Neural cell (in vitro differentiated cells): Measurements from ENCODE around the gene GIPC3. TPM values are rescaled to one million over a fixed set of nuclear protein-coding genes. Genes with fewer than 3 reads are reported as not detected.

Source experiments
- H2AFZ ChIP-seq: fragments of 200-600, 300-800 bp; sonication (generic), shearing (Covaris generic); 2 replicates; pipeline ENCODE4 v1.6.0; 2014; ENCODE audit warnings: low read depth, mild to moderate bottlenecking, antibody characterized with exemption, low read length, moderate library complexity
- H3F3A ChIP-seq: fragments of 200-600 bp; shearing (Covaris generic); 2 replicates; pipeline ENCODE4 v1.6.1; 2016; ENCODE audit warnings: mild to moderate bottlenecking, moderate library complexity, mixed read lengths, antibody characterized with exemption, low read length; ENCODE audit not compliant: insufficient read depth, poor library complexity, severe bottlenecking
- H3K27ac ChIP-seq: fragments of 200-600, 300-800 bp; sonication (generic), shearing (Covaris generic); 2 replicates; pipeline ENCODE4 v1.5.1; 2014; ENCODE audit warnings: mild to moderate bottlenecking, low read length, moderate library complexity
- H3K27me3 ChIP-seq: fragments of 300-800, 200-600 bp; sonication (generic), shearing (Covaris generic); 2 replicates; pipeline ENCODE4 v1.6.0; 2014; ENCODE audit warnings: mild to moderate bottlenecking, low read depth, low read length, moderate library complexity; ENCODE audit not compliant: insufficient read depth
- H3K36me3 ChIP-seq: fragments of 300-800, 200-600 bp; sonication (generic), shearing (Covaris generic); 2 replicates; pipeline ENCODE4 v1.5.1; 2014; ENCODE audit warnings: mild to moderate bottlenecking, antibody characterized with exemption, low read length, moderate library complexity; ENCODE audit not compliant: insufficient read depth
- H3K4me2 ChIP-seq: fragments of 300-800, 200-600 bp; sonication (generic), shearing (Covaris generic); 2 replicates; pipeline ENCODE4 v1.6.0; 2014; ENCODE audit warnings: mild to moderate bottlenecking, low read length
- H3K4me3 ChIP-seq: fragments of 300-800, 200-600 bp; sonication (generic), shearing (Covaris generic); 2 replicates; pipeline ENCODE4 v1.5.1; 2014; ENCODE audit warnings: mild to moderate bottlenecking, low read length, moderate library complexity
- H3K79me2 ChIP-seq: fragments of 200-600 bp; shearing (Covaris generic); replicated peaks from 2 replicates; pipeline ENCODE4 v1.6.0; 2014; ENCODE audit warnings: mild to moderate bottlenecking, low read length, moderate library complexity; ENCODE audit not compliant: insufficient read depth
- H3K9ac ChIP-seq: fragments of 300-800, 200-600 bp; sonication (generic), shearing (Covaris generic); 2 replicates; pipeline ENCODE4 v1.6.1; 2016; ENCODE audit warnings: mild to moderate bottlenecking, low read length, mixed read lengths
- H3K9me2 ChIP-seq: fragments of 200-600 bp; shearing (Covaris generic); 2 replicates; pipeline ENCODE4 v1.6.1; 2016; ENCODE audit warnings: mild to moderate bottlenecking, low read length, mixed read lengths; ENCODE audit not compliant: insufficient read depth
- H3K9me3 ChIP-seq: fragments of 200-600, 300-800 bp; sonication (generic), shearing (Covaris generic); 2 replicates; pipeline ENCODE4 v1.6.1; 2016; ENCODE audit warnings: mild to moderate bottlenecking, mixed run types, low read length, moderate library complexity, mixed read lengths
- H4K20me1 ChIP-seq: fragments of 200-600 bp; shearing (Covaris generic); 2 replicates; pipeline ENCODE4 v1.6.1; 2016; ENCODE audit warnings: mild to moderate bottlenecking, mixed run types; ENCODE audit not compliant: insufficient read depth
- CTCF ChIP-seq: fragments of 450-650 bp; IDR thresholded peaks from 2 replicates; pipeline ENCODE4 v1.5.1; 2014; ENCODE audit warnings: antibody characterized with exemption, mild to moderate bottlenecking, moderate library complexity; ENCODE audit not compliant: poor library complexity, severe bottlenecking
- EP300 ChIP-seq: fragments of 450-650 bp; conservative IDR thresholded peaks from 2 replicates; pipeline ENCODE4 v1.6.1; 2014; ENCODE audit warnings: antibody characterized with exemption, mild to moderate bottlenecking, moderate library complexity; ENCODE audit not compliant: poor library complexity, severe bottlenecking
- EZH2 ChIP-seq: fragments of 200-600, 300-800 bp; shearing (Covaris generic), sonication (generic); IDR thresholded peaks from 2 replicates; pipeline ENCODE4 v1.6.1; 2014; ENCODE audit warnings: antibody characterized with exemption, low read length, borderline replicate concordance, mild to moderate bottlenecking; ENCODE audit not compliant: insufficient read depth, poor library complexity, severe bottlenecking
- MXI1 ChIP-seq: fragments of 450-650 bp; conservative IDR thresholded peaks from 2 replicates; pipeline ENCODE4 v1.6.1; 2014; ENCODE audit warnings: antibody characterized with exemption, mild to moderate bottlenecking; ENCODE audit not compliant: poor library complexity, severe bottlenecking
- POLR2AphosphoS5 ChIP-seq: IDR thresholded peaks from 2 replicates; pipeline ENCODE4 v1.6.1; 2012
- RAD21 ChIP-seq: fragments of 450-650 bp; conservative IDR thresholded peaks from 2 replicates; pipeline ENCODE4 v1.6.1; 2014; ENCODE audit warnings: antibody characterized with exemption, mild to moderate bottlenecking, moderate library complexity
- SMC3 ChIP-seq: fragments of 450-650 bp; conservative IDR thresholded peaks from 2 replicates; pipeline ENCODE4 v1.6.1; 2014; ENCODE audit warnings: antibody characterized with exemption, mild to moderate bottlenecking, moderate library complexity; ENCODE audit not compliant: poor library complexity
- TAF1 ChIP-seq: IDR thresholded peaks from 2 replicates; pipeline ENCODE4 v1.6.1; 2012; ENCODE audit warnings: low read depth
- polyA plus RNA-seq: library from polyadenylated mRNA; depleted of rRNA; stranded (reverse); fragments of >200 nt; gene quantifications from 2 replicates; pipeline ENCODE4 v1.2.3, GENCODE V29; 2014
- TF ChIP-seq, protein P1 (sequence below): IDR thresholded peaks from 2 replicates; pipeline ENCODE4 v1.6.1; 2012; ENCODE audit warnings: borderline replicate concordance

The GIPC3 gene
- polyA plus RNA-seq, 1 donor from 2014 or later: not detected

GRCh38 chr19:3556978-3557460 lies 28.3 kb upstream of the GIPC3 start:
- Histone ChIP-seq H3K36me3 (no peaks in the 10 kb centered on the region), H3K9me3 (no peaks in the 10 kb centered on the region), H4K20me1 (no peaks in the 10 kb centered on the region), H3K4me3 (peak overlapping the region; percentile 82), H3F3A (no peaks in the 10 kb centered on the region), H3K27ac (no peak overlapping the region), H3K27me3 (no peaks in the 10 kb centered on the region), H2AFZ (no peak overlapping the region), H3K9me2 (no peaks in the 10 kb centered on the region), H3K79me2 (no peaks in the 10 kb centered on the region), H3K4me2 (peak overlapping the region; percentile 52), H3K9ac (peak overlapping the region; percentile 60)
- TF ChIP-seq EZH2 (no peak), CTCF (peak; percentile 49), RAD21 (peak; percentile 28)

GRCh38 chr19:3557461-3558248 lies 27.6 kb upstream of the GIPC3 start, which contains the start of gene MFSD12:
MFSD12 (minus strand) TSS chr19:3557586; CDS start chr19:3557403, 183 bp downstream.
- H3K27ac ChIP-seq: no peak within 1 kb of the TSS

More at GRCh38 chr19:3557461-3558248, 27.6 kb upstream of the GIPC3 start, which contains the start of gene MFSD12:
- H3K9ac ChIP-seq: peak within 1 kb of the TSS; percentile 60
- no peaks in the 10 kb centered on the region for H3F3A ChIP-seq
- H3K79me2 ChIP-seq: no peaks in the 10 kb centered on the region
- no peaks in the 10 kb centered on the region for H4K20me1 ChIP-seq
- peak within 1 kb of the TSS; percentile 68 for H3K4me2 ChIP-seq
- no peaks in the 10 kb centered on the region for H3K9me2 ChIP-seq
- no peaks in the 10 kb centered on the region for H3K36me3 ChIP-seq
- TF ChIP-seq EP300: peak; percentile 21
- peak; percentile 26 for TF ChIP-seq SMC3
- no peak for TF ChIP-seq RAD21
- TF ChIP-seq MXI1: peak; percentile 86
- TF ChIP-seq EZH2: no peak
- TF ChIP-seq, protein P1, sequence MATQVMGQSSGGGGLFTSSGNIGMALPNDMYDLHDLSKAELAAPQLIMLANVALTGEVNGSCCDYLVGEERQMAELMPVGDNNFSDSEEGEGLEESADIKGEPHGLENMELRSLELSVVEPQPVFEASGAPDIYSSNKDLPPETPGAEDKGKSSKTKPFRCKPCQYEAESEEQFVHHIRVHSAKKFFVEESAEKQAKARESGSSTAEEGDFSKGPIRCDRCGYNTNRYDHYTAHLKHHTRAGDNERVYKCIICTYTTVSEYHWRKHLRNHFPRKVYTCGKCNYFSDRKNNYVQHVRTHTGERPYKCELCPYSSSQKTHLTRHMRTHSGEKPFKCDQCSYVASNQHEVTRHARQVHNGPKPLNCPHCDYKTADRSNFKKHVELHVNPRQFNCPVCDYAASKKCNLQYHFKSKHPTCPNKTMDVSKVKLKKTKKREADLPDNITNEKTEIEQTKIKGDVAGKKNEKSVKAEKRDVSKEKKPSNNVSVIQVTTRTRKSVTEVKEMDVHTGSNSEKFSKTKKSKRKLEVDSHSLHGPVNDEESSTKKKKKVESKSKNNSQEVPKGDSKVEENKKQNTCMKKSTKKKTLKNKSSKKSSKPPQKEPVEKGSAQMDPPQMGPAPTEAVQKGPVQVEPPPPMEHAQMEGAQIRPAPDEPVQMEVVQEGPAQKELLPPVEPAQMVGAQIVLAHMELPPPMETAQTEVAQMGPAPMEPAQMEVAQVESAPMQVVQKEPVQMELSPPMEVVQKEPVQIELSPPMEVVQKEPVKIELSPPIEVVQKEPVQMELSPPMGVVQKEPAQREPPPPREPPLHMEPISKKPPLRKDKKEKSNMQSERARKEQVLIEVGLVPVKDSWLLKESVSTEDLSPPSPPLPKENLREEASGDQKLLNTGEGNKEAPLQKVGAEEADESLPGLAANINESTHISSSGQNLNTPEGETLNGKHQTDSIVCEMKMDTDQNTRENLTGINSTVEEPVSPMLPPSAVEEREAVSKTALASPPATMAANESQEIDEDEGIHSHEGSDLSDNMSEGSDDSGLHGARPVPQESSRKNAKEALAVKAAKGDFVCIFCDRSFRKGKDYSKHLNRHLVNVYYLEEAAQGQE: peak; percentile 11
- no peak for TF ChIP-seq TAF1
- TF ChIP-seq POLR2AphosphoS5: no peak
- TF ChIP-seq CTCF: peak; percentile 16
- no peaks in the 10 kb centered on the region for H3K9me3 ChIP-seq
- H2AFZ ChIP-seq: peak within 1 kb of the TSS; percentile 45
- H3K4me3 ChIP-seq: peak within 1 kb of the TSS; percentile 82
- H3K27me3 ChIP-seq: no peaks in the 10 kb centered on the region
